Fibroblast of the conjunctiva (primary cell): ENCODE results near the gene SSBP3.
A peak's percentile ranks its signal among the peaks of the same experiment; 100 is the strongest.

ENCODE experiments used
- DNase-seq: peaks from one replicate; pipeline ENCODE4 v3.0.0-alpha.2; 2010; ENCODE audit warnings: low read depth

SSBP3 gene

GRCh38 chr1:54305906-54306514 is 100.2 kb downstream of the SSBP3 start:
- DNase-seq: no peak

- DNase-seq: no peak
These were observed 101.7 kb downstream of the SSBP3 start for GRCh38 chr1:54304518-54304917.

- DNase-seq: no peak
These were observed 103.0 kb downstream of the SSBP3 start for GRCh38 chr1:54302951-54303843.

GRCh38 chr1:54302549-54302948 is 103.6 kb downstream of the SSBP3 start:
- no peak for DNase-seq

GRCh38 chr1:54301497-54301896 is 104.7 kb downstream of the SSBP3 start:
- no peak for DNase-seq

- no peak for DNase-seq
These were observed 105.8 kb downstream of the SSBP3 start for GRCh38 chr1:54300401-54300800.

- no peak for DNase-seq
These were observed 107.2 kb downstream of the SSBP3 start for GRCh38 chr1:54299037-54299436.

GRCh38 chr1:54298284-54299033 is 107.7 kb downstream of the SSBP3 start:
- DNase-seq: no peak

GRCh38 chr1:54297596-54298283 is 108.5 kb downstream of the SSBP3 start:
- no peak for DNase-seq

- no peak for DNase-seq
These were observed 109.5 kb downstream of the SSBP3 start for GRCh38 chr1:54296666-54297065.

GRCh38 chr1:54294887-54295286 is 111.3 kb downstream of the SSBP3 start:
- DNase-seq: no peak

GRCh38 chr1:54292002-54292911 is 113.9 kb downstream of the SSBP3 start:
- DNase-seq: no peak

GRCh38 chr1:54291276-54292001 is 114.8 kb downstream of the SSBP3 start:
- no peak for DNase-seq

GRCh38 chr1:54290506-54291184 is 115.5 kb downstream of the SSBP3 start:
- DNase-seq: no peak

GRCh38 chr1:54289712-54290233 is 116.4 kb downstream of the SSBP3 start:
- DNase-seq: no peak

GRCh38 chr1:54287801-54288211 is 118.4 kb downstream of the SSBP3 start:
- no peak for DNase-seq

- peak; percentile 52 for DNase-seq
These were observed 119.0 kb downstream of the SSBP3 start for GRCh38 chr1:54287176-54287650.

- no peak for DNase-seq
These were observed 120.3 kb downstream of the SSBP3 start for GRCh38 chr1:54285815-54286345.
